Measurements from ENCODE around the gene HINT1. TPM values are rescaled to one million over a fixed set of nuclear protein-coding genes. Genes with fewer than 3 reads are reported as not detected.

The HINT1 gene
- total and polyA plus RNA-seq, 12 donors, result 53.8 to 279 (median 130) TPM

GRCh38 chr5:131112424-131112823 lies 52.6 kb downstream of the HINT1 start:
- Histone ChIP-seq H3K4me1 (peaks cover 0 to 5% (median 0%) of the 10 kb centered on the region in 9 donors), H3K27ac (no peak overlapping the region), H3K27me3 (peaks cover 0 to 7% (median 0%) of the 10 kb centered on the region in 7 donors), H3K9me3 (no peaks in the 10 kb centered on the region), H3K36me3 (no peaks in the 10 kb centered on the region), H3K4me3 (no peak overlapping the region)
- DNase-seq (no peak), ATAC-seq (no peak)
- whole genome bisulfite sequencing, 2 donors, result 76 to 81% methylated on average over 13 of the region's 13 CpGs
- TF ChIP-seq CTCF (IDR thresholded peaks at IDR 0.05), result no peak
- intact Hi-C loops (cut with DNase I), result loop anchor here in 7 of 10 donors (5.0 to 10.0 kb wide), 4 partner anchors 1008 to 1340 kb away; partner anchors contain the start of gene CHSY3 (in 3 of the 7)

- no peak for DNase-seq
- Histone ChIP-seq H3K9me3 (no peaks in the 10 kb centered on the region), H3K4me3 (no peak overlapping the region), H3K36me3 (no peaks in the 10 kb centered on the region), H3K4me1 (peaks cover 0 to 5% (median 0%) of the 10 kb centered on the region in 9 donors), H3K27me3 (peaks cover 0 to 7% (median 0%) of the 10 kb centered on the region in 7 donors), H3K27ac (no peak overlapping the region)
- whole genome bisulfite sequencing, 2 donors, result 20 to 22% methylated on average over 5 of the region's 5 CpGs
- intact Hi-C loops (cut with DNase I), result loop anchor here in 8 of 10 donors (2.0 to 10.0 kb wide), 6 partner anchors 1005 to 1339 kb away; partner anchors contain the start of gene CHSY3 (in 3 of the 8)
- ATAC-seq, result no peak
- TF ChIP-seq CTCF (IDR thresholded peaks at IDR 0.05), result peak in 1 of 9 donors; percentile 2
Measured at GRCh38 chr5:131110256-131110594, 54.8 kb downstream of the HINT1 start.

GRCh38 chr5:131109540-131110255 lies 55.4 kb downstream of the HINT1 start:
- DNase-seq, result peak in 1 of 2 donors; percentile 6
- peak in 2 of 8 donors; percentile 57 to 61 for ATAC-seq
- no peaks in the 10 kb centered on the region for H3K36me3 ChIP-seq

More at GRCh38 chr5:131109540-131110255, 55.4 kb downstream of the HINT1 start:
- H3K4me3 ChIP-seq, result no peak overlapping the region
- no peak overlapping the region for H3K27ac ChIP-seq
- intact Hi-C loops (cut with DNase I), result loop anchor here (2.0 to 10.0 kb wide), 8 partner anchors 245 to 1339 kb away; partner anchors contain the start of gene CHSY3 (in 7 of the 10)
- peaks cover 0 to 10% (median 0%) of the 10 kb centered on the region in 9 donors for H3K4me1 ChIP-seq
- no peaks in the 10 kb centered on the region for H3K9me3 ChIP-seq
- TF ChIP-seq CTCF (IDR thresholded peaks at IDR 0.05), result peak; percentile 42 to 86 (median 71)
- peaks cover 0 to 7% (median 0%) of the 10 kb centered on the region in 7 donors for H3K27me3 ChIP-seq
- WGBS, 2 donors, result 44 to 49% methylated on average over 2 of the region's 2 CpGs

Other genes with a start within 250 kb of the HINT1 start
- gene LYRM7, start 5.7 kb upstream of the HINT1 start, total RNA-seq, result 10 to 100 TPM; 16.5 to 31.5 (median 24.5) TPM
- gene LYRM7, start 5.7 kb upstream of the HINT1 start, polyA plus RNA-seq, result 10 to 100 TPM in 1 of 2 donors, 1 to 10 TPM in 1; 5.3 to 13.5 TPM
- gene CDC42SE2, start 98.8 kb upstream of the HINT1 start, total RNA-seq, result 10 to 100 TPM in 9 of 10 donors, 1 to 10 TPM in 1; 9.3 to 25.8 (median 11.4) TPM
- gene CDC42SE2, start 98.8 kb upstream of the HINT1 start, polyA plus RNA-seq, result 1 to 10 TPM; 5.4 to 7.8 TPM